ENCODE measurements around the gene DOK1. TPM values are rescaled to one million over a fixed set of nuclear protein-coding genes. Genes with fewer than 3 reads are reported as not detected.

DOK1 gene
- polyA plus RNA-seq, 3 donors, result 48.0 to 53.6 (median 49.3) TPM

- peaks cover 0 to 3% (median 0%) of the 10 kb centered on the region in 3 donors for H3K27me3 Mint-ChIP-seq (ENCODE audit: low read depth in 3 of 3)
- intact Hi-C loops (cut with micrococcal nuclease), result no loop called here
- Histone ChIP-seq H3K36me3 (replicated peaks in 1 of 2; ENCODE audit: control insufficient read depth in 1 of 2, insufficient read depth in 2 of 2, low read length in 2 of 2) (no peaks in the 10 kb centered on the region), H3K9ac (ENCODE audit: insufficient read depth, low read length, poor library complexity, severe bottlenecking) (no peak overlapping the region), H3K4me3 (replicated peaks in 1 of 3; ENCODE audit: low read depth in 2 of 3, low read length in 3 of 3) (peak overlapping the region in 2 of 3 experiments; percentile 12 to 63), H3K4me1 (ENCODE audit: control insufficient read depth in 1 of 2, insufficient read depth in 2 of 2, low read length in 2 of 2) (peaks cover 64 to 69% of the 10 kb centered on the region in 2 donors), H2AFZ (ENCODE audit: insufficient read depth, low read depth, low read length, poor library complexity, severe bottlenecking) (peak overlapping the region; percentile 35), H3K79me2 (ENCODE audit: insufficient read depth, low read length) (peaks cover 7% of the 10 kb centered on the region), H3K9me3 (replicated peaks in 1 of 2; ENCODE audit: control insufficient read depth in 1 of 2, insufficient read depth in 1 of 2, low read length in 2 of 2) (no peaks in the 10 kb centered on the region), H3K4me2 (replicated peaks; ENCODE audit: extremely low read depth, low read length, poor library complexity, severe bottlenecking) (peak overlapping the region; percentile 63), H3K27ac (ENCODE audit: low read depth in 1 of 2, low read length in 2 of 2) (peak overlapping the region; percentile 47 to 88), H4K20me1 (ENCODE audit: insufficient read depth, low read length) (no peaks in the 10 kb centered on the region), H3K27me3 (ENCODE audit: control insufficient read depth in 2 of 2, insufficient read depth in 2 of 2, low read length in 2 of 2) (no peaks in the 10 kb centered on the region)
- peak; percentile 59 to 83 (median 81) for DNase-seq
- no peaks in the 10 kb centered on the region for H3K9me3 Mint-ChIP-seq
- no peaks in the 10 kb centered on the region for H3K36me3 Mint-ChIP-seq
- TF ChIP-seq CTCF (IDR thresholded peaks at IDR 0.05), result no peak
- WGBS (ENCODE audit: insufficient coverage), result 0% methylated on average over 1 of the region's 2 CpGs
- peaks cover 61% of the 10 kb centered on the region for H3K4me1 Mint-ChIP-seq
- H3K27ac Mint-ChIP-seq, result peak overlapping the region; percentile 86 to 96 (median 91)
- H3K4me3 Mint-ChIP-seq, result peak overlapping the region; percentile 1 to 52
Measured at GRCh38 chr2:74577448-74577847, 22.9 kb downstream of the DOK1 start.

- no peaks in the 10 kb centered on the region for H3K9me3 Mint-ChIP-seq
- Histone ChIP-seq H4K20me1 (ENCODE audit: insufficient read depth, low read length) (no peaks in the 10 kb centered on the region), H3K4me2 (replicated peaks; ENCODE audit: extremely low read depth, low read length, poor library complexity, severe bottlenecking) (no peak overlapping the region), H3K9ac (ENCODE audit: insufficient read depth, low read length, poor library complexity, severe bottlenecking) (no peak overlapping the region), H3K36me3 (replicated peaks in 1 of 2; ENCODE audit: control insufficient read depth in 1 of 2, insufficient read depth in 2 of 2, low read length in 2 of 2) (no peaks in the 10 kb centered on the region), H3K79me2 (ENCODE audit: insufficient read depth, low read length) (peaks cover 7% of the 10 kb centered on the region), H2AFZ (ENCODE audit: insufficient read depth, low read depth, low read length, poor library complexity, severe bottlenecking) (peak overlapping the region; percentile 15), H3K27ac (ENCODE audit: low read depth in 1 of 2, low read length in 2 of 2) (peak overlapping the region in 1 of 2 donors; percentile 88), H3K4me1 (ENCODE audit: control insufficient read depth in 1 of 2, insufficient read depth in 2 of 2, low read length in 2 of 2) (peaks cover 59 to 63% of the 10 kb centered on the region in 2 donors), H3K27me3 (ENCODE audit: control insufficient read depth in 2 of 2, insufficient read depth in 2 of 2, low read length in 2 of 2) (no peaks in the 10 kb centered on the region), H3K4me3 (replicated peaks in 1 of 3; ENCODE audit: low read depth in 2 of 3, low read length in 3 of 3) (no peak overlapping the region), H3K9me3 (replicated peaks in 1 of 2; ENCODE audit: control insufficient read depth in 1 of 2, insufficient read depth in 1 of 2, low read length in 2 of 2) (no peaks in the 10 kb centered on the region)
- WGBS (ENCODE audit: insufficient coverage), result 0% methylated on average over 2 of the region's 3 CpGs
- peaks cover 0 to 4% (median 0%) of the 10 kb centered on the region in 3 donors for H3K27me3 Mint-ChIP-seq (ENCODE audit: low read depth in 3 of 3)
- no peak overlapping the region for H3K4me3 Mint-ChIP-seq
- intact Hi-C loops (cut with micrococcal nuclease), result no loop called here
- no peak for TF ChIP-seq CTCF (IDR thresholded peaks at IDR 0.05)
- no peak for DNase-seq
- H3K4me1 Mint-ChIP-seq, result peaks cover 59% of the 10 kb centered on the region
- peak overlapping the region; percentile 63 to 91 (median 74) for H3K27ac Mint-ChIP-seq
- H3K36me3 Mint-ChIP-seq, result no peaks in the 10 kb centered on the region
Measured at GRCh38 chr2:74578408-74578807, 23.9 kb downstream of the DOK1 start.

Measured in CD14-positive monocyte (primary cell).